HepG2 (cell line): ENCODE results near the gene MCTS1. TPM values are rescaled to one million over a fixed set of nuclear protein-coding genes. Genes with fewer than 3 reads are reported as not detected.

Experiments
- ARID4A ChIP-seq: sonication (generic); formaldehyde crosslinking; IDR thresholded peaks from 2 replicates; pipeline ENCODE4 v1.5.0; 2020; ENCODE audit warnings: mild to moderate bottlenecking, missing genetic modification reagents, borderline replicate concordance
- CREBL2 ChIP-seq: sonication (generic); formaldehyde crosslinking; IDR thresholded peaks from 2 replicates; pipeline ENCODE4 v1.8.1; 2023; ENCODE audit warnings: missing genetic modification reagents, mild to moderate bottlenecking, borderline replicate concordance
- NFRKB ChIP-seq: fragments of 450-650 bp; IDR thresholded peaks from 2 replicates; pipeline ENCODE4 v1.6.1; 2017
- RFX1 ChIP-seq: fragments of 450-650 bp; IDR thresholded peaks from 2 replicates; pipeline ENCODE4 v1.6.1; 2017
- ZBTB34 ChIP-seq: sonication (generic); formaldehyde crosslinking; IDR thresholded peaks from 2 replicates; pipeline ENCODE4 v1.8.0; 2022; ENCODE audit warnings: mild to moderate bottlenecking, missing genetic modification reagents
- ZSCAN5A ChIP-seq: sonication (generic); formaldehyde crosslinking; IDR thresholded peaks from 2 replicates; pipeline ENCODE4 v1.8.0; 2022; ENCODE audit warnings: mild to moderate bottlenecking, missing genetic modification reagents, borderline replicate concordance
- polyA plus RNA-seq, 8 experiments: library from polyadenylated mRNA; depleted of rRNA in 3 of 8; stranded (reverse) in 7 of 8; unstranded in 1 of 8; fragments of >200 nt; fragmentation: Illumina TruSeq in 4 of 8; extraction: Trizol in 4 of 8; gene quantifications; 2 replicates each; pipeline versions ENCODE4 v1.2.1 to v1.2.3, GENCODE V29; 2011 to 2016; ENCODE audit warnings: low read depth in 4 of 8, missing spikeins in 1 of 8, mixed read lengths in 1 of 8; ENCODE audit not compliant: insufficient read depth in 1 of 8
- total RNA-seq, 5 experiments: library from RNA; depleted of rRNA; stranded (reverse); fragments of >200 nt; fragmentation: Illumina TruSeq; extraction: Trizol; gene quantifications; 2 replicates each; pipeline ENCODE4 v1.2.3, GENCODE V29; 2016; ENCODE audit warnings: low read depth in 1 of 5

MCTS1 gene
- total and polyA plus RNA-seq, 2 of the 13 experiments (the other 11 are each of a cell fraction or from before 2014, with no cell fraction given), result 30.1 to 59.0 TPM

GRCh38 chrX:120653000-120653399 lies 49.1 kb downstream of the MCTS1 start (continued):
- TF ChIP-seq ARID4A (CRISPR knock-in tag) (no peak), CREBL2 (CRISPR knock-in tag) (no peak), ZBTB34 (no peak), NFRKB (no peak), RFX1 (no peak), ZSCAN5A (CRISPR knock-in tag) (no peak)
